Activated CD4-positive, alpha-beta memory T cell treated with anti-CD3 and anti-CD28 coated beads, Interleukin-2, amount 10 ng/mL, durations not matched to agents 7 days and 5 days (primary cell): ENCODE measurements around the gene STIM2. TPM values are rescaled to one million over a fixed set of nuclear protein-coding genes. Genes with fewer than 3 reads are reported as not detected.

Experiments
- CTCF ChIA-PET: fragments of 350-600 bp; sonication (Branson Sonifier 250); formaldehyde crosslinking; loops from one replicate; lab custom pipeline; 2021; ENCODE audit warnings: antibody characterized with exemption, inconsistent platforms; lab: Charles Lee
- POLR2A ChIA-PET: fragments of 350-600 bp; sonication (Branson Sonifier 250); formaldehyde crosslinking; loops from one replicate; lab custom pipeline; 2021; ENCODE audit warnings: antibody characterized with exemption; lab: Charles Lee
- DNase-seq: peaks from one replicate; pipeline ENCODE4 v3.0.0-alpha.2; 2020
- H3K27ac Mint-ChIP-seq: one replicate; pipeline ENCODE4 v1.8.0; 2021; ENCODE audit warnings: mild to moderate bottlenecking, mixed read lengths
- H3K27me3 Mint-ChIP-seq: one replicate; pipeline ENCODE4 v1.8.0; 2021; ENCODE audit warnings: mixed read lengths
- H3K36me3 Mint-ChIP-seq: one replicate; pipeline ENCODE4 v1.8.0; 2021; ENCODE audit warnings: low read depth, mixed read lengths
- H3K4me1 Mint-ChIP-seq: one replicate; pipeline ENCODE4 v1.8.0; 2021; ENCODE audit warnings: mixed read lengths
- H3K4me3 Mint-ChIP-seq: one replicate; pipeline ENCODE4 v1.8.0; 2021; ENCODE audit warnings: mild to moderate bottlenecking, mixed read lengths
- H3K9me3 Mint-ChIP-seq: one replicate; pipeline ENCODE4 v1.8.0; 2021; ENCODE audit warnings: mixed read lengths
- total RNA-seq, 2 experiments: library from RNA; stranded (reverse); gene quantifications; one replicate each; pipeline ENCODE4 v1.2.3, GENCODE V29; 2021

The STIM2 gene
- total RNA-seq, 2 experiments from 2014 or later: 53.3 to 58.7 TPM

DNA sequence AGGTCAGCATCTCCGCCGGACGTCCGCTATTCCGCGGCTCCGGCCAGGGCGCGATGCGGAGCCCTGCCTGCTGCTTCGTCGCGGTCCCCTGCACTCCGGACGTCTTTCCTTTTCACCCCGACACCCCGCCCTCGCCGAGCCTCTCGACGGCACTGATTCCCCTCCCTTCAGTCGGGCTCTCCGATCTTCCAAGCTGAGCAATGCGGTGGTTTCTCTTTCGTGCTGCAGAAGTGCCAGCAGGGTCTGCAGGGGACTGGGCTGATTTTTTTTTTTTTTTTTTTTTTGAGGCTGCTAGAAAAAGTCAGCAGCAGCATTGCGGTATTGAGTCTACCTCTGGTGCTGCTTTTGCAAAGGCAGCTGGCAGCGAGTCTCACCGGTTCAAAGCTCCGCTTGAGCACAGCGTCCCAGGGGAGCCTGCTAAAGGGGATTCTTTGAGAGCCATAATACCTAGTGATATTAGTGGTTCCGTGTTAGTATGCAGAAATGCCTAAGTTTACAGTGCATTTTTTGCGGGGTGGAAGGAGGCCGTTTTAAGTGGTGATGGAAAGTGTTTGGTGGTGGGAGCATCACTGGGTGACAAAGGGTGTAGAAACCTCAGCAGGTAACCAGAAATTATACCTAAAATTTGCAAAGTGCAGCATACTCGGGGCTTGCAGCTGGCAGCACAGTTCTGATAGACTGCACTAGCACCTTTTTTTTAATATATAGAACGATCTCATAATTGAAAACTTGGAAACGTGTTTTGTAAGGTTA lies 969 bp downstream of the STIM2 start:
- DNase-seq: peak; percentile 79
- ChIA-PET POLR2A (interaction anchor here (0.7 to 7.1 kb wide), 25 partner anchors 8 to 1002 kb away, joined by 3 to 259 read pairs (median 5); partner anchors contain the start of gene TBC1D19), CTCF (interaction anchor here (0.7 to 6.5 kb wide), 6 partner anchors 20 to 277 kb away, joined by 4 to 57 read pairs (median 8); partner anchors contain the start of gene TBC1D19)
- Mint-ChIP-seq H3K9me3 (no peaks in the 10 kb centered on the region), H3K4me1 (peaks cover 61% of the 10 kb centered on the region), H3K27ac (peak overlapping the region; percentile 96), H3K27me3 (no peaks in the 10 kb centered on the region), H3K4me3 (peak overlapping the region; percentile 87), H3K36me3 (peaks cover 11% of the 10 kb centered on the region)

DNA sequence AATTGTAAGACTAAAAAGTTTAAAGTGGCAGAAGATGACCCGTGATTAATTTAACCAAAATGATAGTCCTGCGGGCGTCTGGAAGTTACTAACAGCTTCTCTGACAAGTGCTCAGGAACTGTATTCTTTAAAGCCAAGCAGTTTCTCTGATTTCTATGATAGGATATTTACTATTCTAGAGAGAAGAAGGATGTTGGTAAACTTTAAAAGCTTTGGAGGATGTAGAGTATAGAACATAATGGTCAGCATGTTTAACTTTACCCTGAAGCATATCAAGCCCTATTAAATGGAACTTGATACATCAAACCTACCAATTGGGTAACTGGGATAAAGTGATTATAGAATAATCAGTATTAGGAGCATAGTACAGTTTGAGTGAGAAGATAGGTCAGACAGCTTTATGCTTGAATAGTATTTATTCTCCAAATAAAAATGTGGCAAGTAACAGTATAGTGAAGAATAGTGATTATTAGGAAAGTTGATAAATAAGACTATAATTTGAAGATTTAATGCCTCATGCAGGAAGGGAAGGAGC lies 1.8 kb downstream of the STIM2 start:
- H3K36me3 Mint-ChIP-seq: peaks cover 11% of the 10 kb centered on the region
- CTCF ChIA-PET: interaction anchor here (2.2 to 6.5 kb wide), 3 partner anchors 19 to 278 kb away, joined by 10 to 57 read pairs (median 11); partner anchors contain the start of gene TBC1D19
- no peak for DNase-seq
- H3K27me3 Mint-ChIP-seq: no peaks in the 10 kb centered on the region
- H3K9me3 Mint-ChIP-seq: no peaks in the 10 kb centered on the region
- H3K4me3 Mint-ChIP-seq: peak overlapping the region; percentile 87
- POLR2A ChIA-PET: interaction anchor here (0.8 to 7.1 kb wide), 12 partner anchors 12 to 1000 kb away, joined by 3 to 259 read pairs (median 8); no protein-coding TSS in a partner anchor
- peaks cover 59% of the 10 kb centered on the region for H3K4me1 Mint-ChIP-seq
- H3K27ac Mint-ChIP-seq: peak overlapping the region; percentile 96

DNA sequence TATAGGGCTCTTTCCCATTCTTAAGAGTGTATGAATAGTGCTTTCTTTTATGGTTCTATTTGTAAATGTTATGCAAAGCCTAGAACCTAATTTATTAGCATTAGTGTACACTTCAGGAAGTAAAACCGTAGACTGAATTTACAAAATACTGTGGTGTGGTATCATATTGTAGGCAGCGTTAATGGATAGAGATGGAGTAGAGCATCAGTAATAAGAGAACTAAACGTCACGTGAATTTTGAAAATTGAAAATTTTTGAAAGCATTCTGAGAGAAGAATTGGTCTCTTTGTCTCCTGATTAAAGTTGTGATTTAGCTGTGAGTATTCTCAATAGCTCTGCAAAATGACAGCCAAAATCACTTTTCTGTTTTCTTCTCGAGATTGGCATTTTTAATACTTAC lies 2.9 kb downstream of the STIM2 start:
- ChIA-PET POLR2A (interaction anchor here (1.0 to 1.3 kb wide), 2 partner anchors 10 to 23 kb away, joined by 3 to 6 read pairs; no protein-coding TSS in a partner anchor), CTCF (no interaction called here)
- peaks cover 63% of the 10 kb centered on the region for H3K4me1 Mint-ChIP-seq
- H3K27me3 Mint-ChIP-seq: no peaks in the 10 kb centered on the region
- peak overlapping the region; percentile 1 for H3K4me3 Mint-ChIP-seq
- H3K36me3 Mint-ChIP-seq: peaks cover 14% of the 10 kb centered on the region
- H3K9me3 Mint-ChIP-seq: no peaks in the 10 kb centered on the region
- H3K27ac Mint-ChIP-seq: no peak overlapping the region
- no peak for DNase-seq

- Mint-ChIP-seq H3K27me3 (no peaks in the 10 kb centered on the region), H3K4me3 (no peak overlapping the region), H3K27ac (no peak overlapping the region), H3K36me3 (peaks cover 16% of the 10 kb centered on the region), H3K4me1 (peaks cover 59% of the 10 kb centered on the region), H3K9me3 (no peaks in the 10 kb centered on the region)
- POLR2A ChIA-PET: interaction anchor here (1.1 to 2.2 kb wide), 2 partner anchors 10 to 21 kb away, joined by 3 to 16 read pairs; no protein-coding TSS in a partner anchor
- DNase-seq: no peak
- CTCF ChIA-PET: interaction anchor here (2.8 kb wide), 1 partner anchor 21 kb away, joined by 9 read pairs; no protein-coding TSS in a partner anchor
Observed at GRCh38 chr4:26864899-26865298, 4.3 kb downstream of the STIM2 start.

DNA sequence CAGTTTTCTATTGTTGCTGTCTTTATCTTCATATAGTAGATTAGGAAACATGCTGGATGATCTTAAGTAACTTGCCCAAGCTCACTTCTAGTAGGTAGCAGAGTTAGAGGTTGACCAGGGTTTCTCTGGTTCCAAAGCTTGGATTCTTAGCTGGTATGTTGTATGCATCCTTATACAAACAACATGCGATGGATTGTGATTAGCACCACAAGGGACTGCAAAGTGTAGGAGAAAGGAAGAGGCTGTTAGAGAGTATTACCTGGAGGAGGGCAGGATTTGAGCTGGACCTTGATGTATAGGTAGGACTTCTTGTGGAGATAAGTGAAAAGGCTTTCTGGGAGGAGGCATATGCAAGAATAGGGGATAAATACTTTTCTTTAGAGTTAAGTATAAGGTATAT lies 5.6 kb downstream of the STIM2 start:
- Mint-ChIP-seq H3K9me3 (no peaks in the 10 kb centered on the region), H3K4me1 (peaks cover 64% of the 10 kb centered on the region), H3K27me3 (no peaks in the 10 kb centered on the region), H3K27ac (no peak overlapping the region), H3K4me3 (no peak overlapping the region), H3K36me3 (peaks cover 25% of the 10 kb centered on the region)
- ChIA-PET POLR2A (interaction anchor here (1.0 to 2.2 kb wide), 4 partner anchors 9 to 20 kb away, joined by 3 to 16 read pairs (median 6); no protein-coding TSS in a partner anchor), CTCF (interaction anchor here (1.0 to 2.8 kb wide), 3 partner anchors 20 to 144 kb away, joined by 3 to 9 read pairs (median 3); no protein-coding TSS in a partner anchor)
- DNase-seq: no peak

DNA sequence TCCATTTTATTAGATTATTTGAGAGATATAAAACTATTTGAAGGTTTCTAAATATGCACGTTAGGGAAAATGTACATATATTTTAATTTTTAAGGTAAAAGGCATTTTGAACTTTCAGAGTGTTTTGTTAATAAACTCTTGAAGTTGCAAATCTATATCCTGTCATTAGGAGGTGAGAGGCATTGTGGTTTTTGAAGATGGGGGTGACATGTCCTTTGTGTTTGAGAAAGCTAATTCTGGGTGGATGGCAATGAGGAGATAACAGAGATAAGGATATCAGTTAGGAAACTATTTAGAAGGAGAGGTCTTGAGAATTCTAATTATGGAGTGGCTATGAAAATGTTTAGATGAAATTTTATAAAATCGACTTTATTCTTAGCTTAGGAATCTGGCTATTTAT lies 6.1 kb downstream of the STIM2 start:
- Mint-ChIP-seq H3K4me3 (no peak overlapping the region), H3K9me3 (no peaks in the 10 kb centered on the region), H3K36me3 (peaks cover 26% of the 10 kb centered on the region), H3K4me1 (peaks cover 69% of the 10 kb centered on the region), H3K27me3 (no peaks in the 10 kb centered on the region), H3K27ac (no peak overlapping the region)
- ChIA-PET POLR2A (interaction anchor here (1.0 to 2.2 kb wide), 4 partner anchors 8 to 19 kb away, joined by 3 to 16 read pairs (median 6); no protein-coding TSS in a partner anchor), CTCF (interaction anchor here (1.0 to 2.8 kb wide), 4 partner anchors 19 to 144 kb away, joined by 3 to 9 read pairs (median 3); no protein-coding TSS in a partner anchor)
- no peak for DNase-seq

- no peak overlapping the region for H3K4me3 Mint-ChIP-seq
- CTCF ChIA-PET: interaction anchor here (0.9 to 2.8 kb wide), 3 partner anchors 12 to 46 kb away, joined by 3 to 9 read pairs (median 3); no protein-coding TSS in a partner anchor
- POLR2A ChIA-PET: interaction anchor here (1.6 to 1.9 kb wide), 3 partner anchors 11 to 18 kb away, joined by 5 to 7 read pairs (median 6); no protein-coding TSS in a partner anchor
- H3K9me3 Mint-ChIP-seq: no peaks in the 10 kb centered on the region
- DNase-seq: no peak
- peaks cover 74% of the 10 kb centered on the region for H3K4me1 Mint-ChIP-seq
- H3K27me3 Mint-ChIP-seq: no peaks in the 10 kb centered on the region
- no peak overlapping the region for H3K27ac Mint-ChIP-seq
- H3K36me3 Mint-ChIP-seq: peaks cover 26% of the 10 kb centered on the region
Observed at GRCh38 chr4:26867914-26868684, 7.5 kb downstream of the STIM2 start.

DNA sequence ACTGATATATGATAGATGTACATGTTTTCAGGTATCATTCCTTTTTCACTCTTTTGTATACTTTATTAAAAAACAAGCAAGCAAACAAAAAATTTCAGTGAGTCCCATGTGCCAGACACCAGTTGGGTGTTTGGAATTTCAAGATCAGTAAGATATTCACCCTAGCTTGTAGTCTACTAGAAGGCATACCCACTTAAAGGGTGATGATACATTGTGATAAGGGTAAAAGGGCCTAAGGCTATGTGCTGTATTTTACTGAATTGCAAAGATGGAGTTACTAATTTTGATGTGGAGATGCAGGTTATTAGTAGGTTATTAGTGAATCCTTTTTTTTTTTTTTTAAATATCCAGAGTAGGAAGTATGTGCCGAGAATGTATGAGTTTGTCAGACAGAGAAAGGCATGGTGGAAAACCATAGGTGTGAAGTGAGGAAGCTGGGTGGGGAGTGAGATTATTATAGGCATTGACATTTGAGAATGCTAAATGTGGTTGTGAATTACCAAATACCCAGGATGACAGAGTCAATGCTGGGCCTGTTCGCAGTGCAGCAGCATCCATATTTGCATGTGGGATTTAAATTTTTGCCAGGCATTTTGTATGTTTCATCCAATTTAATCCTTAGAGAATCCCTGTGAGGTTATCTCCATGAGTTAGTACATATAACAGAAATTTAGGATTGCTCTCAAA lies 10.1 kb downstream of the STIM2 start:
- POLR2A ChIA-PET: interaction anchor here (1.7 kb wide), 1 partner anchor 10 kb away, joined by 10 read pairs; the partner anchor contains the start of gene STIM2
- CTCF ChIA-PET: no interaction called here
- peaks cover 68% of the 10 kb centered on the region for H3K4me1 Mint-ChIP-seq

GRCh38 chr4:26871611-26872010 lies 11.0 kb downstream of the STIM2 start:
- ChIA-PET POLR2A (interaction anchor here (4.2 to 5.8 kb wide), 2 partner anchors 12 to 14 kb away, joined by 59 to 70 read pairs; partner anchors contain the start of gene STIM2), CTCF (interaction anchor here (0.7 to 1.4 kb wide), 2 partner anchors 14 to 135 kb away, joined by 4 read pairs; no protein-coding TSS in a partner anchor)
- Mint-ChIP-seq H3K9me3 (no peaks in the 10 kb centered on the region), H3K36me3 (peaks cover 21% of the 10 kb centered on the region), H3K4me1 (peaks cover 65% of the 10 kb centered on the region), H3K27ac (no peak overlapping the region), H3K4me3 (no peak overlapping the region), H3K27me3 (no peaks in the 10 kb centered on the region)
- no peak for DNase-seq

More for the DNA sequence above, 10.1 kb downstream of the STIM2 start:
- Mint-ChIP-seq H3K36me3 (peaks cover 23% of the 10 kb centered on the region), H3K9me3 (no peaks in the 10 kb centered on the region), H3K27me3 (no peaks in the 10 kb centered on the region), H3K27ac (no peak overlapping the region), H3K4me3 (no peak overlapping the region)
- no peak for DNase-seq

GRCh38 chr4:26873391-26874026 lies 12.9 kb downstream of the STIM2 start:
- peak overlapping the region; percentile 52 for H3K4me3 Mint-ChIP-seq
- ChIA-PET POLR2A (interaction anchor here (1.2 to 5.8 kb wide), 3 partner anchors 10 to 14 kb away, joined by 3 to 70 read pairs (median 59); partner anchors contain the start of gene STIM2), CTCF (interaction anchor here (0.6 to 1.5 kb wide), 4 partner anchors 11 to 60 kb away, joined by 3 to 6 read pairs (median 4); no protein-coding TSS in a partner anchor)
- peak overlapping the region; percentile 73 for H3K27ac Mint-ChIP-seq
- peaks cover 33% of the 10 kb centered on the region for H3K36me3 Mint-ChIP-seq
- peaks cover 67% of the 10 kb centered on the region for H3K4me1 Mint-ChIP-seq
- peaks cover 5% of the 10 kb centered on the region for H3K9me3 Mint-ChIP-seq
- peak; percentile 75 for DNase-seq
- H3K27me3 Mint-ChIP-seq: no peaks in the 10 kb centered on the region

GRCh38 chr4:26874110-26874509 lies 13.5 kb downstream of the STIM2 start:
- Mint-ChIP-seq H3K9me3 (peaks cover 6% of the 10 kb centered on the region), H3K27ac (peak overlapping the region; percentile 73)

More at GRCh38 chr4:26874110-26874509, 13.5 kb downstream of the STIM2 start:
- POLR2A ChIA-PET: interaction anchor here (1.6 to 5.8 kb wide), 3 partner anchors 8 to 14 kb away, joined by 3 to 70 read pairs (median 59); partner anchors contain the start of gene STIM2
- CTCF ChIA-PET: interaction anchor here (0.6 to 1.5 kb wide), 3 partner anchors 10 to 59 kb away, joined by 3 to 6 read pairs (median 6); no protein-coding TSS in a partner anchor
- peaks cover 38% of the 10 kb centered on the region for H3K36me3 Mint-ChIP-seq
- H3K4me3 Mint-ChIP-seq: no peak overlapping the region
- DNase-seq: no peak
- peaks cover 68% of the 10 kb centered on the region for H3K4me1 Mint-ChIP-seq
- no peaks in the 10 kb centered on the region for H3K27me3 Mint-ChIP-seq
